HepG2 (cell line): ENCODE results near the gene RAP2A.

ENCODE experiments used
- CTCF ChIP-seq: sonication (generic); formaldehyde crosslinking; IDR thresholded peaks from 2 replicates; pipeline ENCODE4 v1.5.0; 2020; ENCODE audit warnings: mild to moderate bottlenecking, missing genetic modification reagents, moderate library complexity
- EZH2 ChIP-seq: conservative IDR thresholded peaks from 2 replicates; pipeline ENCODE4 v1.6.1; 2012; ENCODE audit warnings: mild to moderate bottlenecking, low read depth, low read length, moderate library complexity
- GABPB1 ChIP-seq: IDR thresholded peaks from 2 replicates; pipeline ENCODE4 v1.6.1; 2016; ENCODE audit warnings: mild to moderate bottlenecking, missing genetic modification reagents, moderate library complexity, missing compliant biosample characterization
- HNRNPL ChIP-seq: fragments of 200-400 bp; formaldehyde crosslinking; IDR thresholded peaks from 2 replicates; pipeline ENCODE4 v1.6.1; 2017; ENCODE audit warnings: mild to moderate bottlenecking, low read depth, low read length
- JUN ChIP-seq: sonication (generic); formaldehyde crosslinking; IDR thresholded peaks from 2 replicates; pipeline ENCODE4 v1.4.0; 2020; ENCODE audit warnings: mild to moderate bottlenecking, missing genetic modification reagents
- NFE2L1 ChIP-seq: sonication (generic); formaldehyde crosslinking; IDR thresholded peaks from 2 replicates; pipeline ENCODE4 v1.4.0; 2020; ENCODE audit warnings: missing genetic modification reagents, mild to moderate bottlenecking, borderline replicate concordance
- PAX8 ChIP-seq: sonication (generic); formaldehyde crosslinking; IDR thresholded peaks from 2 replicates; pipeline ENCODE4 v1.8.0; 2022; ENCODE audit warnings: mild to moderate bottlenecking, missing genetic modification reagents, borderline replicate concordance
- POLR2AphosphoS5 ChIP-seq: IDR thresholded peaks from 2 replicates; pipeline ENCODE4 v1.6.1; 2012; ENCODE audit warnings: low read depth, low read length
- TBX2 ChIP-seq: sonication (generic); formaldehyde crosslinking; IDR thresholded peaks from 2 replicates; pipeline ENCODE4 v1.5.0; 2020; ENCODE audit warnings: missing genetic modification reagents, mild to moderate bottlenecking, borderline replicate concordance
- YEATS4 ChIP-seq: sonication (generic); formaldehyde crosslinking; IDR thresholded peaks from 2 replicates; pipeline ENCODE4 v1.4.0; 2020; ENCODE audit warnings: missing genetic modification reagents, borderline replicate concordance

GRCh38 chr13:97414392-97414791 lies 19.6 kb upstream of the RAP2A start:
- TF ChIP-seq EZH2 (no peak), POLR2AphosphoS5 (no peak), JUN (CRISPR knock-in tag) (no peak), CTCF (CRISPR knock-in tag) (no peak), HNRNPL (no peak), TBX2 (CRISPR knock-in tag) (no peak), YEATS4 (CRISPR knock-in tag) (no peak), GABPB1 (CRISPR knock-in tag) (no peak), NFE2L1 (no peak), PAX8 (CRISPR knock-in tag) (no peak)
